SJCRH30 (cell line): ENCODE data around the gene ZDHHC3. TPM values are rescaled to one million over a fixed set of nuclear protein-coding genes. Genes with fewer than 3 reads are reported as not detected.
A peak's percentile ranks its signal among the peaks of the same experiment; 100 is the strongest.

Source experiments
- DNase-seq, 2 experiments: peaks; one replicate each; pipeline ENCODE4 v3.0.0-alpha.2; 2015 to 2020
- H3K27ac ChIP-seq: fragments of 250-450 bp; sonication (Bioruptor Pico); 2 replicates; pipeline ENCODE4 v1.5.1; 2020; ENCODE audit warnings: mild to moderate bottlenecking, moderate library complexity
- H3K27me3 ChIP-seq: fragments of 250-450 bp; sonication (Bioruptor Pico); 2 replicates; pipeline ENCODE4 v1.5.1; 2020; ENCODE audit warnings: mild to moderate bottlenecking, moderate library complexity
- H3K36me3 ChIP-seq: fragments of 250-450 bp; sonication (Bioruptor Pico); 2 replicates; pipeline ENCODE4 v1.5.1; 2020; ENCODE audit warnings: mild to moderate bottlenecking, moderate library complexity
- H3K4me1 ChIP-seq: fragments of 250-450 bp; sonication (Bioruptor Pico); 2 replicates; pipeline ENCODE4 v1.5.1; 2020; ENCODE audit warnings: mild to moderate bottlenecking, moderate library complexity
- H3K4me3 ChIP-seq: fragments of 250-450 bp; sonication (Bioruptor Pico); 2 replicates; pipeline ENCODE4 v1.5.1; 2020; ENCODE audit warnings: mild to moderate bottlenecking, moderate library complexity
- H3K9me3 ChIP-seq: fragments of 250-450 bp; sonication (Bioruptor Pico); replicated peaks from 2 replicates; pipeline ENCODE4 v1.5.1; 2020; ENCODE audit warnings: mild to moderate bottlenecking, moderate library complexity
- total RNA-seq: library from RNA; depleted of rRNA; stranded (reverse); fragments of >200 nt; shearing (Covaris generic); gene quantifications from 2 replicates; pipeline ENCODE4 v1.2.3, GENCODE V29; 2014; rRNA removed

ZDHHC3 gene, protein sequence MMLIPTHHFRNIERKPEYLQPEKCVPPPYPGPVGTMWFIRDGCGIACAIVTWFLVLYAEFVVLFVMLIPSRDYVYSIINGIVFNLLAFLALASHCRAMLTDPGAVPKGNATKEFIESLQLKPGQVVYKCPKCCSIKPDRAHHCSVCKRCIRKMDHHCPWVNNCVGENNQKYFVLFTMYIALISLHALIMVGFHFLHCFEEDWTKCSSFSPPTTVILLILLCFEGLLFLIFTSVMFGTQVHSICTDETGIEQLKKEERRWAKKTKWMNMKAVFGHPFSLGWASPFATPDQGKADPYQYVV
- 51.4 and 55.6 TPM in 2 replicates for total RNA-seq

DNA sequence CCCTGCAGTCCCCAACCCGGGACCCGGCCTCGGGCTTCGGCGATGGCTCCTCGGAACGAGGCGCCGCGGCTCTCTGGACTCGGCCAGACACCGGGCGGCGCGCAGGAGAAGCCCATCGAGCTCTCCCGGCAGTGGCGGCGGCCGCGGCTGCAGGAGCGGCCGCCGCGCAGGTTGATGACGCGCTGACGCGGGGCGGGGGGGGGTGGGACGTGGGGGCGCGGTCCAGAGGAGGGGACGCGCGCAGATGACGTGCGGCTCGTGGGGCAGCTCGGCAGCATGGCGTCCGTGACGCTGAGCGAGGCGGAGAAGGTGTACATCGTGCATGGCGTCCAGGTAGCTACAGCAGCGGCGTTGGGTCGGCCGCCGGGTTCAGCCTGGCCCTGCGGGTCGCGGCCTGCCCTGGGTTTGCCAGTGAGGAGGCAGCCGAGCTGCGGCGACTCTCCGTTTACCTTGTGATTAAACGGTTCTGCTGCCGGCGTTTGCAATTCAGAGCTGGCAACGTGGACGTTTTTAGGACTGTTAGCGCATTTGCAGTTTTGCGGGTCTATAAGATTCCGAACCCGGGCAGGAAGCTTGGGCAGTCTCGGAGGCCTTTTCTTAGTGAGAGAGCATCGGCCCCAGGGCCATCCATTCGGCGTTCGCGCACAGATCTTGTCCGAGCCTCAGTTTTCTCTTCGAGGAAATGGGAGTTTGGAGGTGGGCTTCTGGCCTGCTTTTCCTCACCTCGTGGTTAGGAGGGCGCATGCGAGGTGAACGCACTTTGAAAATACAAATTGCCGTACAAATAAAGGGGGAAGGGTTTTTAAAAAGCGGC is at the start of gene ZDHHC3, which contains the start of gene EXOSC7:
Gene ZDHHC3 (minus strand): TSS at position 173 of the 814 bp plus-strand sequence. CDS start 16,738 bp downstream, outside the sequence.
Gene EXOSC7 (plus strand): TSS at position 243 of the 814 bp plus-strand sequence. CDS start 34 bp downstream, at position 277.
- Histone ChIP-seq H3K27ac (peak within 1 kb of the TSS; percentile 65), H3K4me1 (peaks cover 5% of the 10 kb centered on the region), H3K27me3 (no peaks in the 10 kb centered on the region), H3K36me3 (no peaks in the 10 kb centered on the region), H3K4me3 (peak within 1 kb of the TSS; percentile 97), H3K9me3 (no peaks in the 10 kb centered on the region)
- DNase-seq, result peak; percentile 76 to 86

DNA sequence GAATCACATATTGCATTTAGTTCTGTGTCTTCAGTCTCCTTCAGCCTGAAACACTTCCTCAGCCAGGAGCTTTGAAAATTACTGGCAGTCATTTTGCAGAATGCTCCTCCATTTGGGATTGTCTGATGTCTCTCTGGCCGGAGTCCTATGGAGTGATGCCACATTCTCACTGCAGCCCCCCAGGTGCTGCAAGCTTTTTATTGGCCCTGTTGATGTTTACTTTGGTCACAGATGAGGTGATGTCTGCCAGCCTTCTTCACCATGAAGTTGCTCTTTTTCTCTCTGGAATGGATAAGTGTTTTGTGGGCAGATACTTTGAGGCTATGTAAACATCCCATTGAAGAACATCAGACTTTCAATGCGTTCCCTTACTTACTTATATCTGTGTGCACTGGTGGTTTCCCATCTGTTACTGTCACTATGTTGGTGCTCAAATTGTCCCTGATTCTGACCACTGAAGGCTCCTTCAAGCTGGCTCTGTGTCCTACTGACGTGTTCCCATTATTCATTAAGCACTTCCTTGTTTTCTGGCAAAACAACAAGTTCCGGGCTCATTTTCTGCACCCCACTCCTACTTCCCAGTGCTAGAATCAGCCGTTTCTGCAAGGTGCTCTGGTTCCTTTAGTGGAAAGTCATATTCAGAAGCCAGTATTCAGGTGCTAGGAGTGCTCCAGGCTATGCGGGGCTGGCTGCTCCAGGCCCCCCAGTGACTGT is 48.7 kb upstream of the ZDHHC3 start:
- Histone ChIP-seq H3K4me1 (no peaks in the 10 kb centered on the region; the same call in 1 of the 2 replicates), H3K36me3 (no peaks in the 10 kb centered on the region), H3K27me3 (no peaks in the 10 kb centered on the region), H3K9me3 (no peaks in the 10 kb centered on the region), H3K27ac (no peak overlapping the region), H3K4me3 (no peak overlapping the region)
- no peak for DNase-seq

DNA sequence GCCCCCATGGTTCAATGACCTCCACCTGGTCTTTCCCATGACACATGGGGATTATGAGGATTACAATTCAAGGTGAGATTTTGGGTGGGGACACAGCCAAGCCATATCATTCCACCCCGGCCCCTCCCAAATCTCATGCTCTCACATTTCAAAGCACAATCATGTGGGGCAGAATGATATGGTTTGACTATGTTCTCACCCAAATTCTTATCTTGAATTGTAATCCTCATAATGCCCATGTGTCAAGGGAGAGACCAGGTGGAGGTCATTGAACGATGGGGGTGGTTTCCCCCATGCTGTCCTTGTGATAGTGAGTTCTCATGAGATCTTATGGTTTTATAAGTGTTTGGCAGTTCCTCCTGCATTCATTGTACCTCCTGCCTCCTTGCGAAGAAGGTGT is 47.7 kb upstream of the ZDHHC3 start:
- Histone ChIP-seq H3K27me3 (no peaks in the 10 kb centered on the region), H3K4me3 (no peak overlapping the region), H3K9me3 (no peaks in the 10 kb centered on the region), H3K27ac (no peak overlapping the region), H3K4me1 (no peaks in the 10 kb centered on the region; the same call in 1 of the 2 replicates), H3K36me3 (no peaks in the 10 kb centered on the region)
- DNase-seq, result no peak

DNA sequence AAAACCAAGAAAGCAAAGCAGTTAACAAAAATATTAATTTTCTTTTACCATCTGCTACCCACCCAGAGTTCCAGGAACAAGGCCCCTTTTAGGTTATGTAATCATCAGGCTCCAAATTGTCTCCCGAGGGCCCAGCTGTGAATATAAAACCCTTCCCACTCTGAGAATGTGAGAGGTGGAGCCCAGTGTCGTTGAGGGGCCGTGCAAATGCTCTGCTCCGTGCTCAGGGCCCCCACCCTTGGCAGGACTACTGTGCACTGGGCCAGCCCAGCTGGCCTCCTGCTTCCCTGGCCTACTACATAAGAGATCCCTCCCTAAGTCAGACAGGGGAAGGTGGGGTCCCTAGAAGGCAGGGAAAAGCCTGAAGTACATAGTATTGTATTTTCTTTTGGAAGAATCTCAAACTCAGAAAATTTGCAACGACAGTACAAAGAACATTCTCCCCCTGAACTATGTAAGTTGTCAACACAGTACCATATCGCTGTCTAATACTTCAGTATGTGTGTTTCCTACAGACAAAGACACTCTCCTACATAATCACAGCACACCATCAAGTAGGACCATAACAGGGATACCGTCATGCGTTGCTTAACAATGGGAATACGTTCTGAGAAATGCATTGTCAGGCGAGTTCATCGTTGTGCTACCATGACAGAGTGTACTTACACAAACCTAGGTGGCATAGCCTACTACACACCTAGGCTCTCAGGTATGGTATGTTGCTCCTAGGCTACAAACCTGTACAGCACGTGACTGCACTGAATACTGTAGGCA is 45.7 kb upstream of the ZDHHC3 start:
- H3K4me1 ChIP-seq, result no peaks in the 10 kb centered on the region; the same call in 1 of the 2 replicates
- H3K4me3 ChIP-seq, result no peak overlapping the region
- no peaks in the 10 kb centered on the region for H3K27me3 ChIP-seq
- DNase-seq, result peak in 1 of 2 experiments; percentile 4
- H3K27ac ChIP-seq, result no peak overlapping the region
- H3K9me3 ChIP-seq, result no peaks in the 10 kb centered on the region
- H3K36me3 ChIP-seq, result no peaks in the 10 kb centered on the region

DNA sequence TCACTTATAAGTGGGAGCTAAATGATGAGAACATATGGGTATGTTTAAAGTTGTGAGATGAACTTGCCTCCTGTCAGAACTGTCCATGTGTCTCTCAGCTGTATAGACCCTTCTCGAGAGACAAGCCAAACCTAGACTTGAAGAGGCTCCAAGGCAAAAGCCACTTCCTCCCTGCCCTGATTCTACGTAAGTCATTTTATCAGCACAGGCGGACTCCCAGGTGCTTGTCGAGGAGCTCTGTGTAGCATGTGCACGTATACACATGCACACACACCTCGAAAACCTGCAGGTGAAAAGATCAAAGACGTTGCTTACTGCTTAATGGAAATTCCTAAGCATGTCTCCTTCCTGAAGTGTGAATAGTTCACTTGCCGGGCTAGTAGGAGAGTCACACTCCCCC is 44.6 kb upstream of the ZDHHC3 start:
- H3K9me3 ChIP-seq, result no peaks in the 10 kb centered on the region
- no peak overlapping the region for H3K27ac ChIP-seq
- H3K36me3 ChIP-seq, result no peaks in the 10 kb centered on the region
- H3K4me1 ChIP-seq, result no peaks in the 10 kb centered on the region; the same call in 1 of the 2 replicates
- no peak overlapping the region for H3K4me3 ChIP-seq
- no peak for DNase-seq
- H3K27me3 ChIP-seq, result no peaks in the 10 kb centered on the region

DNA sequence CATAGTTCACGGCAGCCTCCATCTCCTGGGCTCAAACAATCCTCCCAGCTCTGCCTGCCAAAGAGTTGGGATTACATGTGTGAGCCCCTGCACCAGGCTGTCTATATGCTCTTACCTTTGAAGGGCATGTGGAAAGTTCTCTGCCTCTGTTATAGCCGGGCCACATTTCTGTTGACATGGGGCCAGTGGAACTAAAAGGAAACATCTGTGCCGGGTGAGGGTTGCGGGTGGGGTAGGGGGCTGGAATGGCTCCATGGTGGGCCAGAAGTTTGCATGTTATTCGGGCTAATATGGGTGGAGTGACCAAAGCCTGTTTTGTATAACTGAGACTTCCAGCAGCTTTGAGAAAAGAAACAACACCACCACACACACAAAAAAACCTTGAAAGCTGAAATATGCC is 41.8 kb upstream of the ZDHHC3 start:
- Histone ChIP-seq H3K36me3 (peaks cover 7% of the 10 kb centered on the region; the same call in 1 of the 2 replicates), H3K27ac (no peak overlapping the region), H3K27me3 (no peaks in the 10 kb centered on the region), H3K4me1 (peaks cover under 1% of the 10 kb centered on the region; the same call in 1 of the 2 replicates), H3K4me3 (no peak overlapping the region), H3K9me3 (no peaks in the 10 kb centered on the region)
- no peak for DNase-seq

DNA sequence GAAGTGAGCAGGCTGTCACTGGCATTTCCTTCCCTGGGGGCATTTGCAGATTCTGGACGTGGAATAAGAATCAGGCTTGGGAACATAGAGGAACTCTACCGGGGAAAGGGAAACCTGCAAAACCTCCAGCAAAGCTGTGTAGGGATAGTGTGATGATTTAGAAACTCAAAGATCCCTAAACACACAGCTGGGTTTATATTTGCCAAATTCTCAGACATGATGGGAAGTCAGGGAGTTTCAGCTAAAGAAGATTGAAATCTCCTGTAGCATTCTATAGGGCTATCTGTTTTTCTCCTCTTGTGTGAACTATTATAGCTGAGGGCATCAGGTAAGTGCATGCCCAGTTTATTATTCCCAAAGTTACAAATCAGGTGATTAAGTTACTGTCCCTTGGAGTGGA is 40.9 kb upstream of the ZDHHC3 start:
- H3K36me3 ChIP-seq, result peaks cover 7% of the 10 kb centered on the region; the same call in 1 of the 2 replicates
- DNase-seq, result no peak
- no peaks in the 10 kb centered on the region for H3K9me3 ChIP-seq
- no peak overlapping the region for H3K4me3 ChIP-seq
- peaks cover 8% of the 10 kb centered on the region for H3K4me1 ChIP-seq
- no peak overlapping the region for H3K27ac ChIP-seq
- no peaks in the 10 kb centered on the region for H3K27me3 ChIP-seq

DNA sequence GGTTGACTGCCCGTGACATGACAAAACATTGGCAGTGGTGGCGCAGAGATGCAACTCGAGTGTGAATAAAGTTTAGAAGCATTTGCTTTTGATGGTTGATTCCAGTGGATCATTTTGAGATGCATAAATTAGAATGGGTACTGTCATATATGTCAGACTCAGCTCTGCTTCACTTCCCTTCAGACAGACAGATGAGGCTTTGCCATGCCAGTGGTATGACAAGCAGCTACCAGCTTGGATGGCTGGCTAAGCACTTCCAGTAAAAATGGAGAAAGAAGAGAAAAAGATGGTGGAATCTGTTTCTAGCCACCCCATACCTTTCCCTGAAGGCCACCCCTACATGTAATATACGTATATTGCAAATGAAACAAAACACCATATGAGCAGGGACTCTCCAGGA is 36.6 kb upstream of the ZDHHC3 start:
- H3K27me3 ChIP-seq, result no peaks in the 10 kb centered on the region
- H3K27ac ChIP-seq, result peak overlapping the region; percentile 83
- H3K4me1 ChIP-seq, result peaks cover 17% of the 10 kb centered on the region
- no peak for DNase-seq
- H3K36me3 ChIP-seq, result peaks cover 14% of the 10 kb centered on the region
- H3K9me3 ChIP-seq, result no peaks in the 10 kb centered on the region
- H3K4me3 ChIP-seq, result no peak overlapping the region

DNA sequence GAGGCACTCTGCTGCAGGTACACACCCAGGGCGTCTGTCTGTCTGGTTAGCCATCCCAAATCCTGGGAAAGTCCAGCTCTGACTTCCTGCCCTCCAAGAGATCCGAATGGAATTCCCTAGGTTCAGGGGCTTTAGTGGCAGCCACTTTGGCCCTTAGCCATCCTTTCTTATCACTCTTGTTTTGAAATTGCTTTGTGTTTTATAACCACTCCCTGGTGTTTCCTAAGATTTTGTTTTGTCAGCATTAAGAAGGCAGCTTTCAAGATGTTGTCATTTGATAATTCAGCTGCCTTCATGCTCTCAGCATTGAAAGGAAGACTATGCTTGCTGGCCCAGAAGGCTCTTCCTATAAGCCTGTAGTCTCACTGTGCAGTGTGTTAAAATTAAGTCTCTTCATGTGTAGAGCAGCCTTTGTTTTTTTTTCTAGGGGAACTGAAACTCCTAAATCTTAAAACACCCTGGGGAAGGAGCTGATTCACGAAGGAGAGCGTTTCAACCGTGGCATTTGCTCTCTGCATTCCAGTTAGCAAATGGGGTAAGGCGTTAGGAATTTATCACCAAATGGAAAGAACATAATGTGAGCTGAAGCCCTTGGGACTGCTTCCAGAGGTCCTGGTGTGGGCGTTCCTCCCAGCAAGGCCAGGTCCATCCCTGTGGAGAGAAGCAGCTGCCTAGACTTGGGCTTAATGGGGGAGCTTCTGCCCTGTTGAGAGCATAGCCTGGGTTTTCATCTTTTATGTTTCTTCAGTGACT is 36.0 kb upstream of the ZDHHC3 start:
- Histone ChIP-seq H3K9me3 (no peaks in the 10 kb centered on the region), H3K36me3 (peaks cover 17% of the 10 kb centered on the region), H3K4me3 (no peak overlapping the region), H3K27ac (peak overlapping the region; percentile 83), H3K4me1 (peaks cover 17% of the 10 kb centered on the region), H3K27me3 (no peaks in the 10 kb centered on the region)
- peak; percentile 49 to 69 for DNase-seq

DNA sequence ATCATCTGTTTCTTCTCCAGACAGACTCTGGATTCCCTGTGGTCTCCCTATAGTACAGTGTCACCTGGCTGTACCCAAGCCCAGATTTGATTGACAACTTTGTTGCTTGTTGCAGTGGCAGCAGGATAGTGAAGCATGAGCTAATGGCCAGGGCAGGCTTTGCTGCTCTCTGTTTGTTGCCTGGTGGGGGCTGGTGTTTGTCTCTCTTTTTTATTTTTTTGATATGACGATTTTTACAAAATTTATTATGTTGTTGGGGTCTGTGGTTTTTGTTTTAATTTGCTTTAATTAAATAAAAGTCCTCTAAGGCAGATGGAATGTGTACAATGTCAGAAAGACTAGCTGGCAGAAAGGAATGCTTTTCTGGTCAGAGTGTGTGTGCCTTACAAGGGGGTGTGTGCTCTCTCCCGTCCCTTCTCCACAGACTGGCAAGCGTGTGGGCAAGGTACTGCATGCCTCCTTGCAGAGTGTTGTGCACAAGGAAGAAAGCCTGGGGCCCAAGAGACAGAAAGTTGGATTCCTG is 34.9 kb upstream of the ZDHHC3 start:
- DNase-seq, result no peak
- Histone ChIP-seq H3K4me3 (no peak overlapping the region), H3K27me3 (no peaks in the 10 kb centered on the region), H3K27ac (peak overlapping the region; percentile 83), H3K36me3 (peaks cover 18% of the 10 kb centered on the region), H3K4me1 (peaks cover 17% of the 10 kb centered on the region), H3K9me3 (no peaks in the 10 kb centered on the region)

DNA sequence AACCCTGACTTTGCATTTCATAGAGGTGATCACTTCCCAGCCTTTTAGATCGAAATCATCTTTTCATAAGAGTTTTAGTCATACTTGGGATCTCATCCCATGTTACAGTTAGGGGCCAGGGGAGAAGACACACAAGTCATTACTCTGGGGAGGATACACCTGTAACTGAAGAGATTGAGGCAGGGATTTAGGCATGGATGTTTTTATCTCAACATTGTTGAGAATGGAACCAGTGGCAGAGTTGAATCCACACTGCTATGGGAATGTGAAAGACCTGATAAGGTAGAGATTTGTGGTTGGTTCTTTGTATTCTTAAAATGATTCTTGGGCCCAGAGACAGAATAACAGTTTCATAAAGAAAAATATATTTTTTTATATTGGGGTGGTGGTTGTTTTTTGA is 33.9 kb upstream of the ZDHHC3 start:
- no peak overlapping the region for H3K27ac ChIP-seq
- no peak overlapping the region for H3K4me3 ChIP-seq

DNA sequence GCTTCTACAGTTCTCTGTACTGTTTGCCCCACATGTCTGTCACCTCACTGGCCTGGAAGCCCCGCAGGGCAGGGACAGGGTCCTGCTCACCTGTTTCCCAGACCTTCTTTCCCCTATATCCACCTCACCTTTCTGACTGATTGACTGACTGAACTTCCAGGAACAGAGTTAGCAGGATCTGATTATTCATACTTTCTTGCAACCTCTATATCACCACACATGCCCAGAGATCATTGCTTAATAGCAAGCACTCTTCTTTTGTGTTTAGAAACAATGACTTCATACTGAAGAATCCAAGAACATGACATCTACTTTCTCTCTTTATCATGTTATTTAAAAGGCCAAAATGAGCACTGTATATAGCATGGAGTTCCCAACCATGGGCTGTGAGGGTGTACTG is 32.1 kb upstream of the ZDHHC3 start:
- Histone ChIP-seq H3K9me3 (peaks cover 5% of the 10 kb centered on the region; the same call in 1 of the 2 replicates), H3K36me3 (peaks cover 33% of the 10 kb centered on the region), H3K27me3 (no peaks in the 10 kb centered on the region), H3K4me3 (no peak overlapping the region), H3K27ac (no peak overlapping the region), H3K4me1 (peaks cover 17% of the 10 kb centered on the region)
- no peak for DNase-seq

More for the DNA sequence above, 33.9 kb upstream of the ZDHHC3 start:
- H3K27me3 ChIP-seq, result no peaks in the 10 kb centered on the region
- no peak for DNase-seq
- H3K4me1 ChIP-seq, result peaks cover 17% of the 10 kb centered on the region
- peaks cover under 1% of the 10 kb centered on the region; the same call in 1 of the 2 replicates for H3K9me3 ChIP-seq
- peaks cover 26% of the 10 kb centered on the region for H3K36me3 ChIP-seq

DNA sequence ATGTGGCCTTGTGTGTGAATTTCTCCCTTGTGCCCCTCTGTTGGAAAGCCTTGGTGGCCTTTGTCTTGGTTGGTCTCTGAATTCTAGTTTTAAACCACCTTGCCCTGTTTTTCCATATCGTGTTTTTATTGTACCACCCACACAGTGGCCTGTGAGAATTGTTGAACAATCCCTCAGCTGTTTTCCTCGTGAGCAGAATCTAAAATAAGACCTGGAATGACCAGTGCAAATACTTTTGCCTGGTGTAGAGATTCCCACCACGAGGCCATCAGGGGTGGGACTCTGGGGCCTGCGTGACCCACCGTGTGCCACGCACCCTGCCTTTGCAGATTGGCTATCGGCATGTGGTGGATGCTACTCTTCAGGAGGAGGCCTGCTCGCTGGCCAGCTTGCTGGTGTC is 31.1 kb upstream of the ZDHHC3 start:
- H3K9me3 ChIP-seq, result peaks cover 5% of the 10 kb centered on the region; the same call in 1 of the 2 replicates
- no peak for DNase-seq
- peaks cover 10% of the 10 kb centered on the region for H3K4me1 ChIP-seq
- H3K4me3 ChIP-seq, result no peak overlapping the region
- H3K27me3 ChIP-seq, result no peaks in the 10 kb centered on the region
- peaks cover 30% of the 10 kb centered on the region for H3K36me3 ChIP-seq
- H3K27ac ChIP-seq, result no peak overlapping the region
